H1 (cell line): ENCODE measurements around the gene FOSL2.

Experiments used
- ASH2L ChIP-seq: fragments of 200-600, 300-600 bp; sonication (generic); IDR thresholded peaks from one replicate; pipeline ENCODE4 v1.7.1; 2017; ENCODE audit warnings: low read length
- ATF2 ChIP-seq: IDR thresholded peaks from 2 replicates; pipeline ENCODE4 v1.6.1; 2012; ENCODE audit warnings: low read length, inconsistent platforms
- CTCF ChIP-seq, 3 experiments: IDR thresholded peaks; 1 replicate in 2 of 3; 2 replicates in 1 of 3; pipeline versions ENCODE4 v1.5.1 to v1.6.1; 2011; ENCODE audit warnings: low read length in 3 of 3, mild to moderate bottlenecking in 3 of 3, inconsistent platforms in 2 of 3, low read depth in 1 of 3, moderate library complexity in 1 of 3; ENCODE audit not compliant: insufficient read depth in 1 of 3; ENCODE audit errors: control extremely low read depth in 1 of 3
- EP300 ChIP-seq, 2 experiments: IDR thresholded peaks; 1 replicate in 1 of 2; 2 replicates in 1 of 2; pipeline ENCODE4 v1.6.1; 2011 to 2012; ENCODE audit warnings: low read depth in 2 of 2, low read length in 2 of 2, mild to moderate bottlenecking in 2 of 2, borderline replicate concordance in 1 of 2, inconsistent platforms in 1 of 2, moderate library complexity in 1 of 2
- EZH2 ChIP-seq: fragments of 200-600 bp; sonication (generic); IDR thresholded peaks from 2 replicates; pipeline ENCODE4 v1.7.1; 2012; ENCODE audit warnings: low read depth, mild to moderate bottlenecking, moderate library complexity, low read length, inconsistent platforms; ENCODE audit not compliant: severe bottlenecking
- MAFK ChIP-seq: IDR thresholded peaks from 2 replicates; pipeline ENCODE4 v1.6.1; 2012; ENCODE audit warnings: low read depth, mild to moderate bottlenecking, improper control_type of control experiment, low read length
- POLR2A ChIP-seq, 2 experiments: IDR thresholded peaks; 1 replicate in 1 of 2; 2 replicates in 1 of 2; pipeline ENCODE4 v1.6.1; 2011; ENCODE audit warnings: low read depth in 2 of 2, low read length in 2 of 2, mild to moderate bottlenecking in 2 of 2; ENCODE audit errors: control extremely low read depth in 1 of 2
- POU5F1 ChIP-seq: IDR thresholded peaks from 2 replicates; pipeline ENCODE4 v1.6.1; 2011; ENCODE audit warnings: low read depth, mild to moderate bottlenecking, low read length, moderate library complexity
- SIN3A ChIP-seq, 2 experiments: IDR thresholded peaks in 1 of 2; conservative IDR thresholded peaks in 1 of 2; 2 replicates each; pipeline ENCODE4 v1.6.1; 2011 to 2012; ENCODE audit warnings: low read length in 2 of 2, improper control_type of control experiment in 1 of 2, low read depth in 1 of 2, mild to moderate bottlenecking in 1 of 2
- TCF12 ChIP-seq: IDR thresholded peaks from 2 replicates; pipeline ENCODE4 v1.6.1; 2011; ENCODE audit warnings: low read depth, mild to moderate bottlenecking, low read length
- USF2 ChIP-seq: IDR thresholded peaks from 2 replicates; pipeline ENCODE4 v1.6.1; 2011; ENCODE audit warnings: low read length, improper control_type of control experiment
- YY1 ChIP-seq: IDR thresholded peaks from 2 replicates; pipeline ENCODE4 v1.6.1; 2011; ENCODE audit warnings: low read depth, mild to moderate bottlenecking, low read length

- TF ChIP-seq ATF2, result no peak
- no peak for TF ChIP-seq CTCF (IDR thresholded peaks at IDR 0.05; ENCODE audit: control extremely low read depth in 1 of 3, insufficient read depth in 1 of 3, low read depth in 1 of 3, low read length in 3 of 3)
- TF ChIP-seq POLR2A (IDR thresholded peaks at IDR 0.05; ENCODE audit: control extremely low read depth in 1 of 2, low read depth in 2 of 2, low read length in 2 of 2), result no peak
- TF ChIP-seq TCF12, result no peak
- TF ChIP-seq SIN3A (conservative IDR thresholded peaks at IDR 0.05 in 1 of 2, IDR thresholded peaks at IDR 0.05 in 1 of 2; ENCODE audit: low read depth in 1 of 2, low read length in 2 of 2), result no peak
- TF ChIP-seq EP300 (IDR thresholded peaks at IDR 0.05; ENCODE audit: borderline replicate concordance in 1 of 2, low read depth in 2 of 2, low read length in 2 of 2), result no peak
- no peak for TF ChIP-seq USF2
- no peak for TF ChIP-seq YY1
- TF ChIP-seq ASH2L, result no peak
- TF ChIP-seq EZH2, result no peak
- no peak for TF ChIP-seq MAFK
- TF ChIP-seq POU5F1, result no peak
Measured at GRCh38 chr2:28407976-28408690, 15.5 kb downstream of the FOSL2 start.
